Stomach (tissue), 4 donors: ENCODE results near the gene RNF20.

Experiments
- EP300 ChIP-seq: sonication (generic); formaldehyde crosslinking; IDR thresholded peaks from one replicate; pipeline ENCODE4 v1.6.1; 2017; ENCODE audit warnings: antibody characterized with exemption
- TF ChIP-seq, protein P1 (sequence below), 7 experiments: fragments of 450-650 bp in 4 of 7; fragments of 200-600 bp in 3 of 7; sonication (generic) in 3 of 7; IDR thresholded peaks; one replicate each; pipeline ENCODE4 v1.5.1; 2016 to 2019; ENCODE audit warnings: antibody characterized with exemption in 7 of 7, control low read depth in 2 of 7, mild to moderate bottlenecking in 1 of 7

DNA sequence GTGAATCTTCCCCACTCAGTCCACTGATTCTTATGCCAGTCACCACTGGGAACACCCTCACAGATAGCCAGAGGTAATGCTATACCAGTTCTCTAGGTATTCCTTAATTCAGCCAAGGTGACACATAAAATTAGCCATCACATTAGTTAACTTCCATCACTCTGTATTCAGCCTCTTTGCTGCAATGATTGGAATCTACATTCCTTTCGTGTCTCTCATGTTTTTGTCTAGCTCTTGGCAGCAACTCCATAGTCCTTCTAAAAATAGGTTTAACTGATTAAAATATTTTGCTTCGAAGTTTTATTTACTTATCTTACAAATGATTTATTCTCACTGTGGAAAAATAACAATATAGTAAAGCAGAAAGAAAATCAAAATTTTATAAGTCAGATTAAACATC, 19.6 kb upstream of the RNF20 start:
- TF ChIP-seq, protein P1, sequence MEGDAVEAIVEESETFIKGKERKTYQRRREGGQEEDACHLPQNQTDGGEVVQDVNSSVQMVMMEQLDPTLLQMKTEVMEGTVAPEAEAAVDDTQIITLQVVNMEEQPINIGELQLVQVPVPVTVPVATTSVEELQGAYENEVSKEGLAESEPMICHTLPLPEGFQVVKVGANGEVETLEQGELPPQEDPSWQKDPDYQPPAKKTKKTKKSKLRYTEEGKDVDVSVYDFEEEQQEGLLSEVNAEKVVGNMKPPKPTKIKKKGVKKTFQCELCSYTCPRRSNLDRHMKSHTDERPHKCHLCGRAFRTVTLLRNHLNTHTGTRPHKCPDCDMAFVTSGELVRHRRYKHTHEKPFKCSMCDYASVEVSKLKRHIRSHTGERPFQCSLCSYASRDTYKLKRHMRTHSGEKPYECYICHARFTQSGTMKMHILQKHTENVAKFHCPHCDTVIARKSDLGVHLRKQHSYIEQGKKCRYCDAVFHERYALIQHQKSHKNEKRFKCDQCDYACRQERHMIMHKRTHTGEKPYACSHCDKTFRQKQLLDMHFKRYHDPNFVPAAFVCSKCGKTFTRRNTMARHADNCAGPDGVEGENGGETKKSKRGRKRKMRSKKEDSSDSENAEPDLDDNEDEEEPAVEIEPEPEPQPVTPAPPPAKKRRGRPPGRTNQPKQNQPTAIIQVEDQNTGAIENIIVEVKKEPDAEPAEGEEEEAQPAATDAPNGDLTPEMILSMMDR (IDR thresholded peaks at IDR 0.05), result no peak
- TF ChIP-seq EP300, result no peak
